ENCODE data around the gene TRIO. TPM values are rescaled to one million over a fixed set of nuclear protein-coding genes. Genes with fewer than 3 reads are reported as not detected.

Gene TRIO
- total and polyA plus RNA-seq, 2 of the 8 experiments (the other 6 are each of a cell fraction or from before 2014, with no cell fraction given) = 35.1 to 69.1 TPM

DNA sequence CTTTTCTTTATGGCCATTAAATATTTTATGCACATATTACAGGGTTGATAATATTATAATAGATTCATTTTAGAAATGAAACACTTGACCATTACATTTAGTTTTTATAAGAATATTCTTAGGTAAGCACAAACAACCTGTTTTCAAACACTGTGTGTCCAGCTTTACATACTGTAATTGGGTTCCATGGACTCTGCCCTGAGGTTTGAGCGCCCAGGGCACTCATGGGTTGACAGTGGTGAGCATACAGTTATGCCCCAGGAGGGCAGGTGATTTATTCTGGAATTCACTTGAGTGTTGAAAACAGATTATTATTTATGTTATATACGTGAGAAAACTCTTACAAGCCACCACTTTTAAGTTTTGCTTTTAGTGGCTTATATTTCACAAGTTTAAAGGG lies 33.7 kb downstream of the TRIO start (continued):
- TF ChIP-seq TEAD4 (IDR thresholded peaks at IDR 0.05; ENCODE audit: low read depth, low read length) = no peak
- no peak for TF ChIP-seq SUZ12 (IDR thresholded peaks at IDR 0.05; ENCODE audit: low read length)
